ENCODE data around the gene CIDEC. TPM values are rescaled to one million over a fixed set of nuclear protein-coding genes. Genes with fewer than 3 reads are reported as not detected.
A peak's percentile ranks its signal among the peaks of the same experiment; 100 is the strongest.

The CIDEC gene
- total and polyA plus RNA-seq, 2 of the 13 experiments (the other 11 are each of a cell fraction or from before 2014, with no cell fraction given): 2.5 to 10.4 TPM

DNA sequence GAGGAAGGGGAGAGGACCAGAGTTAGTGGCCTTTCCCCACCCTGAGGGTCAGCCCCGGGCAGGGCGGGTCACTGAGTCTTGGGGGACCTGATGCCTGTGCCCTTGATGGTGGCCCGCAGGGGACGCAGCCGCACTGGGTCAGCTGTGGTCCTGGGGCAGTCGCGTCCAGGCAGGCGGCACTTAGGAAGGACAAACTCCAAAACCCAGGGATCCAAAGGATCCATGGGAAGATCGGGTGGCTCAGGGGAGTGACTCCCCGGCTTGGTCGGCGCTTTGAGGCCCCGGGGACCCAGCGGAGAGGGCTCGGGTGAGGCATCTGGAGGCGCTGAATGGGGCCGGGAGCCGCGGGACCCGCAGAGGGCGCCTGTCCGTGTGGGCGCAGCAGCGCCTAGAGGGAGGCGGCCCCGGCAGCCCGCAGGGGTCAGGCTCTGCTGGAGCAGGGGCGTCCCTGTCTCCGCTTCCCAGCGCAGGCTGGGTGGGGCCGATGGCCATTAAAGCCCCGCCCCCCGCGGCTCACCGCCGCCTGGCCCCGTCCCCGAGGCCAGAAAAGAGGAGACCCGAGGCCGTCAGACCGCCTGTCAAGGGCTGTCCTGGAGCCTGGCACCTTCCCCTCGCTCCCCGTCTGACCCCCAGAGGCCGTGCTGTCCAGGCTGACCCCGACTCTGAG lies 17.5 kb downstream of the CIDEC start (continued):
- TF ChIP-seq AKNA (CRISPR knock-in tag; IDR thresholded peaks at IDR 0.05; ENCODE audit: borderline replicate concordance) (no peak), ZNF576 (CRISPR knock-in tag; IDR thresholded peaks at IDR 0.05) (no peak), ZBTB26 (CRISPR knock-in tag; IDR thresholded peaks at IDR 0.05; ENCODE audit: borderline replicate concordance) (no peak), SNAI1 (CRISPR knock-in tag; IDR thresholded peaks at IDR 0.05; ENCODE audit: borderline replicate concordance) (no peak), GATAD2A (CRISPR knock-in tag; IDR thresholded peaks at IDR 0.05) (peak; percentile 55; the same call in 1 of the 2 replicates), ZFP37 (CRISPR knock-in tag; IDR thresholded peaks at IDR 0.05; ENCODE audit: borderline replicate concordance) (no peak), ZNF598 (CRISPR knock-in tag; IDR thresholded peaks at IDR 0.05; ENCODE audit: borderline replicate concordance) (no peak), ZSCAN25 (CRISPR knock-in tag; IDR thresholded peaks at IDR 0.05) (peak; percentile 91), ZBTB2 (CRISPR knock-in tag; IDR thresholded peaks at IDR 0.05; ENCODE audit: low read depth) (no peak), ZNF530 (CRISPR knock-in tag; IDR thresholded peaks at IDR 0.05; ENCODE audit: low read depth) (no peak)
- TF ChIP-seq, protein P1, sequence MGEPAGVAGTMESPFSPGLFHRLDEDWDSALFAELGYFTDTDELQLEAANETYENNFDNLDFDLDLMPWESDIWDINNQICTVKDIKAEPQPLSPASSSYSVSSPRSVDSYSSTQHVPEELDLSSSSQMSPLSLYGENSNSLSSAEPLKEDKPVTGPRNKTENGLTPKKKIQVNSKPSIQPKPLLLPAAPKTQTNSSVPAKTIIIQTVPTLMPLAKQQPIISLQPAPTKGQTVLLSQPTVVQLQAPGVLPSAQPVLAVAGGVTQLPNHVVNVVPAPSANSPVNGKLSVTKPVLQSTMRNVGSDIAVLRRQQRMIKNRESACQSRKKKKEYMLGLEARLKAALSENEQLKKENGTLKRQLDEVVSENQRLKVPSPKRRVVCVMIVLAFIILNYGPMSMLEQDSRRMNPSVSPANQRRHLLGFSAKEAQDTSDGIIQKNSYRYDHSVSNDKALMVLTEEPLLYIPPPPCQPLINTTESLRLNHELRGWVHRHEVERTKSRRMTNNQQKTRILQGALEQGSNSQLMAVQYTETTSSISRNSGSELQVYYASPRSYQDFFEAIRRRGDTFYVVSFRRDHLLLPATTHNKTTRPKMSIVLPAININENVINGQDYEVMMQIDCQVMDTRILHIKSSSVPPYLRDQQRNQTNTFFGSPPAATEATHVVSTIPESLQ (CRISPR knock-in tag; conservative IDR thresholded peaks at IDR 0.05): 0 out of 2 replicates have a peak, but pooled peaks have one; percentile 37
- TF ChIP-seq, protein P2, sequence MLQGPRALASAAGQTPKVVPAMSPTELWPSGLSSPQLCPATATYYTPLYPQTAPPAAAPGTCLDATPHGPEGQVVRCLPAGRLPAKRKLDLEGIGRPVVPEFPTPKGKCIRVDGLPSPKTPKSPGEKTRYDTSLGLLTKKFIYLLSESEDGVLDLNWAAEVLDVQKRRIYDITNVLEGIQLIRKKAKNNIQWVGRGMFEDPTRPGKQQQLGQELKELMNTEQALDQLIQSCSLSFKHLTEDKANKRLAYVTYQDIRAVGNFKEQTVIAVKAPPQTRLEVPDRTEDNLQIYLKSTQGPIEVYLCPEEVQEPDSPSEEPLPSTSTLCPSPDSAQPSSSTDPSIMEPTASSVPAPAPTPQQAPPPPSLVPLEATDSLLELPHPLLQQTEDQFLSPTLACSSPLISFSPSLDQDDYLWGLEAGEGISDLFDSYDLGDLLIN (CRISPR knock-in tag; IDR thresholded peaks at IDR 0.05; ENCODE audit: borderline replicate concordance): no peak
- TF ChIP-seq, protein P3, sequence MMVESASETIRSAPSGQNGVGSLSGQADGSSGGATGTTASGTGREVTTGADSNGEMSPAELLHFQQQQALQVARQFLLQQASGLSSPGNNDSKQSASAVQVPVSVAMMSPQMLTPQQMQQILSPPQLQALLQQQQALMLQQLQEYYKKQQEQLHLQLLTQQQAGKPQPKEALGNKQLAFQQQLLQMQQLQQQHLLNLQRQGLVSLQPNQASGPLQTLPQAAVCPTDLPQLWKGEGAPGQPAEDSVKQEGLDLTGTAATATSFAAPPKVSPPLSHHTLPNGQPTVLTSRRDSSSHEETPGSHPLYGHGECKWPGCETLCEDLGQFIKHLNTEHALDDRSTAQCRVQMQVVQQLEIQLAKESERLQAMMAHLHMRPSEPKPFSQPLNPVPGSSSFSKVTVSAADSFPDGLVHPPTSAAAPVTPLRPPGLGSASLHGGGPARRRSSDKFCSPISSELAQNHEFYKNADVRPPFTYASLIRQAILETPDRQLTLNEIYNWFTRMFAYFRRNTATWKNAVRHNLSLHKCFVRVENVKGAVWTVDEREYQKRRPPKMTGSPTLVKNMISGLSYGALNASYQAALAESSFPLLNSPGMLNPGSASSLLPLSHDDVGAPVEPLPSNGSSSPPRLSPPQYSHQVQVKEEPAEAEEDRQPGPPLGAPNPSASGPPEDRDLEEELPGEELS (CRISPR knock-in tag; IDR thresholded peaks at IDR 0.05): no peak

All from HepG2 (cell line).